Natural killer cell treated with Interleukin-12 subunit alpha and Interleukin-12 subunit beta and Interleukin-15 and Interleukin-18, amount 100 ng/mL, for 72 hours (primary cell): ENCODE data around the gene SCARB1. TPM values are rescaled to one million over a fixed set of nuclear protein-coding genes. Genes with fewer than 3 reads are reported as not detected.

ENCODE experiments used
- ATAC-seq, 2 donors: fragments of 150-1000 bp; cut with Tn5 transposase in 1 of 2; sonication (Bioruptor Pico), chemical (Tn5 transposase) in 1 of 2; 2 replicates each; pipeline ENCODE4 v1.10.0; 2021
- DNase-seq: peaks from one replicate; pipeline ENCODE4 v3.0.0; 2022; ENCODE audit warnings: low spot score
- H3K27ac Mint-ChIP-seq, 2 donors: 1 replicate in 1 of 2; 2 replicates in 1 of 2; pipeline ENCODE4 v1.8.0; 2022; ENCODE audit warnings: mixed read lengths in 2 of 2, mild to moderate bottlenecking in 1 of 2, moderate library complexity in 1 of 2
- H3K27me3 Mint-ChIP-seq, 2 donors: 1 replicate in 1 of 2; 2 replicates in 1 of 2; pipeline ENCODE4 v1.8.0; 2022; ENCODE audit warnings: mixed read lengths in 2 of 2
- H3K36me3 Mint-ChIP-seq: one replicate; pipeline ENCODE4 v1.8.0; 2022; ENCODE audit warnings: mixed read lengths
- H3K4me1 Mint-ChIP-seq, 2 donors: 1 replicate in 1 of 2; 2 replicates in 1 of 2; pipeline ENCODE4 v1.8.0; 2022; ENCODE audit warnings: low read depth in 2 of 2, mixed read lengths in 2 of 2, mild to moderate bottlenecking in 1 of 2
- H3K4me3 Mint-ChIP-seq: one replicate; pipeline ENCODE4 v1.8.0; 2022; ENCODE audit warnings: mixed read lengths
- H3K9me3 Mint-ChIP-seq: 2 replicates; pipeline ENCODE4 v1.8.0; 2022; ENCODE audit warnings: mixed read lengths
- total RNA-seq, 2 donors: library from RNA; stranded (reverse); gene quantifications; one replicate each; pipeline ENCODE4 v1.2.3, GENCODE V29; 2022

The SCARB1 gene
- total RNA-seq, 2 donors from 2014 or later = 10.0 to 45.6 TPM

DNA sequence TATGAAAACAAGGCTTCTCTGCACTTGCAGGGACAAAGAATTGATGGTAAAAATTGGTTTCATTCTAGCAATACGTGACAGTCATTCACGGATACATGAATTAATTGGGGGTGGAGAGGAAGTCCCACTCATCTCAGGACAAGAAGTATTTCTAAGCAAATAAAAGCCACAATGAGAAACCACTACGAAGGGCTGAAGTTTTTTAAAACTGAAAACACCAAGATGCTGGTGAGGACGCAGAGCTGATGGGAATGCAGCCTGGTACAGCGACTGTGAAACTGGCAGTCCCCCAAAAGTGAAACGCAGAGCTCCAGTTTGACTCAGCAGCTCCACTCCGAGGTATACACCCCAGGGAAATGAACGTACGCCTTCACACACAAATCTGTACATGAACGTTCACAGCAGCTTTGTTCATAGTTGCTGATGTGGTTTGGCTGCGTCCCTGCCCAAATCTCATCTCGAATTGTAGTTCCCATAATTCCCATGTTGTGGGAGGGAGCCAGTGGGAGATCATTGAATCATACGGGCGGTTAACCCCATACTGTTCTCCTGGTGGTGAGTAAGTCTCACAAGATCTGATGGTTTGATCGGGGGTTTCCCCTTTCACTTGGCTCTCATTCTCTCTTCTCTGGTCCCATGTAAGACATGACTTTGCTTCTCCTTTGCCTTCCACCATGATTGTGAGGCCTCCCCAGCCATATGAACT is 89.0 kb downstream of the SCARB1 start:
- peaks cover 0 to 19% of the 10 kb centered on the region in 2 donors for H3K27me3 Mint-ChIP-seq
- H3K36me3 Mint-ChIP-seq = peaks cover 6% of the 10 kb centered on the region
- H3K4me3 Mint-ChIP-seq = peak overlapping the region; percentile 86
- H3K9me3 Mint-ChIP-seq = no peaks in the 10 kb centered on the region
- ATAC-seq (peak; percentile 93 to 94), DNase-seq (peak; percentile 93)
- peaks cover 22 to 43% of the 10 kb centered on the region in 2 donors for H3K4me1 Mint-ChIP-seq
- peak overlapping the region; percentile 72 to 97 for H3K27ac Mint-ChIP-seq

GRCh38 chr12:124774054-124774461 is 89.6 kb downstream of the SCARB1 start:
- Mint-ChIP-seq H3K27me3 (peaks cover 0 to 21% of the 10 kb centered on the region in 2 donors), H3K27ac (peak overlapping the region; percentile 72 to 97), H3K4me3 (peak overlapping the region; percentile 86), H3K36me3 (peaks cover 6% of the 10 kb centered on the region), H3K9me3 (no peaks in the 10 kb centered on the region), H3K4me1 (peaks cover 22 to 43% of the 10 kb centered on the region in 2 donors)
- peak; percentile 84 for DNase-seq
- ATAC-seq = peak; percentile 69 to 77

DNA sequence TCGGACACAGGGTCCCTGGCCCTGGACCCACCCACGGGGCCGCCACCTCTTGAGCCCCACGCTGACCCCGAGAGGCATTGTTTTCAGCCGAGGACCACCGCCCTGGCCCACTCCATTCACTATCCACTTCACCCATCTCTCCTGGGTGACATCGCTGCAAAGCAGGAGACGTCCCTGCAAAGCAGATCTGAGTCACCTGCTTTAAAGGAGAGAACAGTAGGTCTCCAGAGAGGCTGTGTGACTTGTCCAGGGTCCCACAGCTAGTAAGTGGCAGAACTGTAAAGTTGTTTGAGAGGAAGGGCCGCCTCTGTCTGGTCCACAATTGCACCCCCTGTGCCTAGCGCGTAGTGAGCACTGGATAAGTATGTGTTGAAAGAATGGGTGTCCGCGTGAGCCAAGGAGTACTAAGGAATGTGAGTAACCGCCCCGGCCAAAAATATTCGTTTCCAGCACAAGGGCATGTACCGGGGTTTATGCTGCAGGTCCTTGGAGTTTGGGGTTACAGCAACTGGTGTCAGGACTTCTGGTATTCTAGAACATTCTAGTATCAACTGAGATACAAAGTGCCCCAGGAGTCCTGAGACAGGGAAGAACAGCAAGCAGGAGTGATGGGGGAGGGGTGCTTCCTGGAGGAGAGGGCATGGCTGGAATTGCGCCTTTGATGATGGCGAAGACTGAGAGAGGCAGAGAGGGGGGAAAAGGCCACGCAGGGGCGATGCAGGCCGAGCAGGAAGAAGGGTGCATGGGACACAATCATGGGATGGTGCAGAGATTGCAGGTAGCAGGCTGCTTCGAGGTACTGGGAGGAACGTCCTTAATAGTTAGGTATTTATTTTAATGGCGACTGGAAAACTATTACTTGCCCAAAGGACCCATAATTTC is 91.1 kb downstream of the SCARB1 start:
- DNase-seq = no peak
- peaks cover 6% of the 10 kb centered on the region for H3K36me3 Mint-ChIP-seq
- H3K9me3 Mint-ChIP-seq = no peaks in the 10 kb centered on the region
- peak overlapping the region; percentile 55 for H3K4me3 Mint-ChIP-seq
- peak overlapping the region; percentile 84 to 97 for H3K27ac Mint-ChIP-seq
- ATAC-seq = no peak
- H3K27me3 Mint-ChIP-seq = peaks cover 0 to 21% of the 10 kb centered on the region in 2 donors
- H3K4me1 Mint-ChIP-seq = peaks cover 24 to 44% of the 10 kb centered on the region in 2 donors

GRCh38 chr12:124771462-124772288 is 92.0 kb downstream of the SCARB1 start:
- ATAC-seq = no peak
- Mint-ChIP-seq H3K27me3 (peaks cover 0 to 27% of the 10 kb centered on the region in 2 donors), H3K9me3 (no peaks in the 10 kb centered on the region), H3K36me3 (peaks cover 6% of the 10 kb centered on the region), H3K4me3 (peak overlapping the region; percentile 47), H3K4me1 (peaks cover 32 to 52% of the 10 kb centered on the region in 2 donors), H3K27ac (peak overlapping the region; percentile 84 to 97)
- DNase-seq = peak; percentile 85

- Mint-ChIP-seq H3K27ac (peak overlapping the region in 1 of 2 donors; percentile 97), H3K27me3 (peaks cover 0 to 27% of the 10 kb centered on the region in 2 donors), H3K4me3 (no peak overlapping the region), H3K36me3 (peaks cover 7% of the 10 kb centered on the region), H3K4me1 (peaks cover 32 to 47% of the 10 kb centered on the region in 2 donors), H3K9me3 (no peaks in the 10 kb centered on the region)
- ATAC-seq (no peak), DNase-seq (no peak)
These were observed 92.9 kb downstream of the SCARB1 start for GRCh38 chr12:124770728-124771127.

DNA sequence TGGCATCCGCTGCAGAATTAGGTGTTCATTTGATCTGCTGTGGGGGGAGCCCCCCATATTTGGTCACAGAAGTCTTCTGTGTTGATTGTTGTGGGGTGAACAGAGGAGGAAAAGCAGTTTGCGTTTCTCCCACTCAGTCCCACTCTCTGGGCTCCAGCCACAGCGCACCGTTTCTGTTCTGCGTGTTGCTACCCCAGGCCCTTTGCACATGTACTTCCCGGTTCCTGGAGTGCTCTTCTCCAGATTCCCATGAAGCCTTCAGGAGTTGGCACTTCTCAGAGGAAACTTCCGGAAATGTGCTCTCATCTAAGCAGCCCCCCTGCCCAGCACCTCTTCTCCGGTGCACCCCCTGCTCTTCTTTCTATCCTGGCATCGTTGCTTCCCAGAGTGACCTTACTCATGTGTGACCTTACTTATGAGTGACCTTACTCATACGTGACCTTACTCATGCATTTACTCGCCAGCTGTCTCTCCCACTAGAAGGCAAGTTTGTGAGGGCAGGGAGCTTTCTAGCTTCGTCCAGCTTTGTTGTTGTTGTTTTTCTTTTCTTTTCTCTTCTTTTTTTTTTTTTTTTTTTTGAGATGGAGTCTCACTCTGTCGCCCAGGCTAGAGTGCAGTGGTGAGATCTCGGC is 93.7 kb downstream of the SCARB1 start:
- peaks cover 7% of the 10 kb centered on the region for H3K36me3 Mint-ChIP-seq
- no peak overlapping the region for H3K27ac Mint-ChIP-seq
- H3K27me3 Mint-ChIP-seq = peaks cover 0 to 30% of the 10 kb centered on the region in 2 donors
- H3K4me1 Mint-ChIP-seq = peaks cover 33 to 44% of the 10 kb centered on the region in 2 donors
- DNase-seq = peak; percentile 28
- no peak overlapping the region for H3K4me3 Mint-ChIP-seq
- H3K9me3 Mint-ChIP-seq = no peaks in the 10 kb centered on the region
- ATAC-seq = no peak

DNA sequence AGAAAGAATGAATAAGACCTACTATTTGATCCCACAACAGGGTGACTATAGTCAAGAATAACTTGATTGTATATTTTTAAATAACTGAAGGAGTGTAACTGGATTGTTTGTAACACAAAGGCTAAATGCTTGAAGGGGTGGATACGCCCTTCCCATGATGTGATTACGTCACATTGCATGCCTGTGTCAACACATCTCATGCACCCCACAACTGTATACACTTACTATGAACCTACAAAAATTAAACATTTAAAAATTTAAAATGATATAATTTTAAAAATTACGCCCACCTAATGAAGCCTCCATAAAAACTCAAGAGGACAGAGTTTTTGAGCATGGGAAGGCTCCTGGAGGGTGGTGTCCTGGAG is 94.5 kb downstream of the SCARB1 start:
- Mint-ChIP-seq H3K9me3 (peaks cover 3% of the 10 kb centered on the region), H3K4me1 (peaks cover 31 to 36% of the 10 kb centered on the region in 2 donors), H3K4me3 (no peak overlapping the region), H3K27ac (peak overlapping the region in 1 of 2 donors; percentile 14), H3K36me3 (peaks cover 12% of the 10 kb centered on the region), H3K27me3 (peaks cover 0 to 30% of the 10 kb centered on the region in 2 donors)
- ATAC-seq (no peak), DNase-seq (no peak)

- peaks cover 13% of the 10 kb centered on the region for H3K36me3 Mint-ChIP-seq
- peak overlapping the region in 1 of 2 donors; percentile 14 for H3K27ac Mint-ChIP-seq
- H3K9me3 Mint-ChIP-seq = peaks cover 3% of the 10 kb centered on the region
- peaks cover 31 to 32% of the 10 kb centered on the region in 2 donors for H3K4me1 Mint-ChIP-seq
- no peak for ATAC-seq
- H3K4me3 Mint-ChIP-seq = no peak overlapping the region
- DNase-seq = no peak
- peaks cover 0 to 28% of the 10 kb centered on the region in 2 donors for H3K27me3 Mint-ChIP-seq
These were observed 95.1 kb downstream of the SCARB1 start for GRCh38 chr12:124768452-124769162.

- H3K4me1 Mint-ChIP-seq = peaks cover 21 to 30% of the 10 kb centered on the region in 2 donors
- peaks cover 3% of the 10 kb centered on the region for H3K9me3 Mint-ChIP-seq
- DNase-seq (peak; percentile 84), ATAC-seq (peak; percentile 81 to 85)
- H3K36me3 Mint-ChIP-seq = peaks cover 13% of the 10 kb centered on the region
- no peak overlapping the region for H3K4me3 Mint-ChIP-seq
- H3K27me3 Mint-ChIP-seq = peaks cover 4 to 26% of the 10 kb centered on the region in 2 donors
- H3K27ac Mint-ChIP-seq = peak overlapping the region; percentile 63 to 80
These were observed 96.4 kb downstream of the SCARB1 start for GRCh38 chr12:124767066-124767821.

GRCh38 chr12:124766727-124767065 is 97.0 kb downstream of the SCARB1 start:
- Mint-ChIP-seq H3K27ac (peak overlapping the region; percentile 63 to 80), H3K4me3 (no peak overlapping the region), H3K4me1 (peaks cover 17 to 27% of the 10 kb centered on the region in 2 donors), H3K27me3 (peaks cover 10 to 24% of the 10 kb centered on the region in 2 donors), H3K9me3 (peaks cover 3% of the 10 kb centered on the region), H3K36me3 (peaks cover 13% of the 10 kb centered on the region)
- ATAC-seq = no peak
- DNase-seq = no peak

GRCh38 chr12:124765581-124766489 is 97.8 kb downstream of the SCARB1 start:
- H3K9me3 Mint-ChIP-seq = peaks cover 3% of the 10 kb centered on the region
- peak overlapping the region; percentile 63 to 80 for H3K27ac Mint-ChIP-seq
- ATAC-seq (no peak), DNase-seq (no peak)
- peaks cover 17 to 25% of the 10 kb centered on the region in 2 donors for H3K27me3 Mint-ChIP-seq
- peak overlapping the region; percentile 26 for H3K4me3 Mint-ChIP-seq
- H3K36me3 Mint-ChIP-seq = peaks cover 13% of the 10 kb centered on the region
- peaks cover 15 to 26% of the 10 kb centered on the region in 2 donors for H3K4me1 Mint-ChIP-seq
